ENCODE data around the gene RGS11. TPM values are rescaled to one million over a fixed set of nuclear protein-coding genes. Genes with fewer than 3 reads are reported as not detected.

RGS11 gene
- total and polyA plus RNA-seq, 2 donors (not counting 1 experiment from before 2014, with no cell fraction given) = 1.1 to 6.3 TPM

GRCh38 chr16:309476-309875 lies 33.7 kb upstream of the RGS11 start:
- Histone ChIP-seq H2AFZ (ENCODE audit: low read length) (no peak overlapping the region), H3K79me2 (ENCODE audit: control insufficient read depth, insufficient read depth, low read length) (no peaks in the 10 kb centered on the region), H3K27ac (ENCODE audit: insufficient read depth, low read length) (no peak overlapping the region), H3K9ac (ENCODE audit: insufficient read depth, low read length) (no peak overlapping the region), H3K4me1 (ENCODE audit: control insufficient read depth, extremely low read depth, insufficient read depth, low read length) (no peaks in the 10 kb centered on the region), H3K36me3 (ENCODE audit: control insufficient read depth, insufficient read depth, low read length) (peaks cover 7% of the 10 kb centered on the region), H3K27me3 (ENCODE audit: control insufficient read depth, insufficient read depth, low read length) (no peaks in the 10 kb centered on the region), H3K4me2 (ENCODE audit: extremely low read depth, insufficient read depth, low read length) (no peak overlapping the region), H4K20me1 (ENCODE audit: control insufficient read depth, extremely low read depth, insufficient read depth, low read length) (no peaks in the 10 kb centered on the region), H3K4me3 (replicated peaks in 1 of 4; ENCODE audit: control extremely low read depth in 1 of 4, insufficient read depth in 1 of 4, low read depth in 3 of 4, low read length in 4 of 4) (no peak overlapping the region), H3K9me3 (ENCODE audit: control insufficient read depth, insufficient read depth, low read depth, low read length) (no peaks in the 10 kb centered on the region)
- TF ChIP-seq CTCF (conservative IDR thresholded peaks at IDR 0.05 in 1 of 2, IDR thresholded peaks at IDR 0.05 in 1 of 2; ENCODE audit: low read depth in 1 of 2, low read length in 2 of 2) (no peak), EZH2 (IDR thresholded peaks at IDR 0.05; ENCODE audit: low read length, missing control alignments) (no peak)
- no peak for DNase-seq (ENCODE audit: low read depth in 2 of 2)

DNA sequence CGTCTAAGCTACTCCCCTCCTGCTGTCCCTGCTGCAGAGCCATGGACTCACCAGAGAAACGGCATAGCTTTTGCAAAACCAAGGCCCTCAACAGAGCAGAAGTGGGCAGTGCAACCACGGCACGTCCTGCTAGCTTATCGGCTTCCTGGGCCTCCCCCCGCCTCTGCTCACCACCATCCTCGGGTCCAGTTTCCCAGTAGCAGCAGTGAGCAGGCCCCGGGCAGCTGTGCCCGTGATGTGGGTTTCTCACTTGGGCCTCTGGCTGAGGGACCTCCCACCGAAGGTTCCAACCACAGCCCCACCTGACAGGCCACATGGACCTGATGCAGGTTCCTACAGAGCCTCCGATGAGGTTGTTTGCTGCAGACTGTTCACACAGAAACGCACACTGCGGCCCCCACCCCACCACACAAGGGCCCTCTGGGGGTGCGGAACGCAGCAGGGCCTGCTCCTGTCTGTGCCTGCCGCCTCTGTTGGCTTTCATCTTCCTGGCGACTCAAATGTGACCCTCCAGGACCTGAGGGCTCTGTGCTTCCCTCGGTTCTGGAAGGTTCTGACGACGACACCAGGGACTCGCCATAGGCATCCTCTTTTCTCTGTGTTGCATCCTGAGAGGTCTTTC lies 32.1 kb upstream of the RGS11 start:
- TF ChIP-seq EZH2 (IDR thresholded peaks at IDR 0.05; ENCODE audit: low read length, missing control alignments) (no peak), CTCF (conservative IDR thresholded peaks at IDR 0.05 in 1 of 2, IDR thresholded peaks at IDR 0.05 in 1 of 2; ENCODE audit: low read depth in 1 of 2, low read length in 2 of 2) (no peak)
- Histone ChIP-seq H3K9me3 (ENCODE audit: control insufficient read depth, insufficient read depth, low read depth, low read length) (no peaks in the 10 kb centered on the region), H3K36me3 (ENCODE audit: control insufficient read depth, insufficient read depth, low read length) (peaks cover 11% of the 10 kb centered on the region), H3K4me3 (replicated peaks in 1 of 4; ENCODE audit: control extremely low read depth in 1 of 4, insufficient read depth in 1 of 4, low read depth in 3 of 4, low read length in 4 of 4) (no peak overlapping the region), H3K79me2 (ENCODE audit: control insufficient read depth, insufficient read depth, low read length) (no peaks in the 10 kb centered on the region), H2AFZ (ENCODE audit: low read length) (no peak overlapping the region), H3K4me2 (ENCODE audit: extremely low read depth, insufficient read depth, low read length) (no peak overlapping the region), H3K4me1 (ENCODE audit: control insufficient read depth, extremely low read depth, insufficient read depth, low read length) (no peaks in the 10 kb centered on the region), H3K9ac (ENCODE audit: insufficient read depth, low read length) (no peak overlapping the region), H3K27ac (ENCODE audit: insufficient read depth, low read length) (no peak overlapping the region), H3K27me3 (ENCODE audit: control insufficient read depth, insufficient read depth, low read length) (no peaks in the 10 kb centered on the region), H4K20me1 (ENCODE audit: control insufficient read depth, extremely low read depth, insufficient read depth, low read length) (no peaks in the 10 kb centered on the region)
- DNase-seq (ENCODE audit: low read depth in 2 of 2) = no peak

- no peaks in the 10 kb centered on the region for H3K79me2 ChIP-seq (ENCODE audit: control insufficient read depth, insufficient read depth, low read length)
- peaks cover 12% of the 10 kb centered on the region for H3K36me3 ChIP-seq (ENCODE audit: control insufficient read depth, insufficient read depth, low read length)
- no peak for TF ChIP-seq EZH2 (IDR thresholded peaks at IDR 0.05; ENCODE audit: low read length, missing control alignments)
- TF ChIP-seq CTCF (conservative IDR thresholded peaks at IDR 0.05 in 1 of 2, IDR thresholded peaks at IDR 0.05 in 1 of 2; ENCODE audit: low read depth in 1 of 2, low read length in 2 of 2) = no peak
- H3K27ac ChIP-seq (ENCODE audit: insufficient read depth, low read length) = no peak overlapping the region
- H3K4me1 ChIP-seq (ENCODE audit: control insufficient read depth, extremely low read depth, insufficient read depth, low read length) = no peaks in the 10 kb centered on the region
- no peak for DNase-seq (ENCODE audit: low read depth in 2 of 2)
- H3K9ac ChIP-seq (ENCODE audit: insufficient read depth, low read length) = no peak overlapping the region
- no peaks in the 10 kb centered on the region for H3K9me3 ChIP-seq (ENCODE audit: control insufficient read depth, insufficient read depth, low read depth, low read length)
- H4K20me1 ChIP-seq (ENCODE audit: control insufficient read depth, extremely low read depth, insufficient read depth, low read length) = no peaks in the 10 kb centered on the region
- H2AFZ ChIP-seq (ENCODE audit: low read length) = no peak overlapping the region
- H3K4me3 ChIP-seq (replicated peaks in 1 of 4; ENCODE audit: control extremely low read depth in 1 of 4, insufficient read depth in 1 of 4, low read depth in 3 of 4, low read length in 4 of 4) = no peak overlapping the region
- H3K27me3 ChIP-seq (ENCODE audit: control insufficient read depth, insufficient read depth, low read length) = no peaks in the 10 kb centered on the region
- H3K4me2 ChIP-seq (ENCODE audit: extremely low read depth, insufficient read depth, low read length) = no peak overlapping the region
These were observed 31.2 kb upstream of the RGS11 start for GRCh38 chr16:306911-307370.
